WI38 (cell line): ENCODE measurements around the gene SCMH1.
"Not testable (repeated sequence)": the region's sequence is repeated elsewhere in the genome, so short reads cannot be mapped to it uniquely, and the experiment has no call there.

ENCODE experiments used
- H3K4me3 ChIP-seq: 2 replicates; pipeline ENCODE4 v1.5.1; 2011; ENCODE audit warnings: low read depth, mild to moderate bottlenecking, control low read depth, low read length
- CTCF ChIP-seq: IDR thresholded peaks from 2 replicates; pipeline ENCODE4 v1.5.1; 2012; ENCODE audit warnings: low read depth, mild to moderate bottlenecking, control low read depth, low read length

SCMH1 gene

GRCh38 chr1:41122148-41122547 is 120.0 kb downstream of the SCMH1 start:
- TF ChIP-seq CTCF = no peak
- no peak overlapping the region for H3K4me3 ChIP-seq

- TF ChIP-seq CTCF = no peak
- no peak overlapping the region for H3K4me3 ChIP-seq
Measured at GRCh38 chr1:41118645-41119044, 123.5 kb downstream of the SCMH1 start.

GRCh38 chr1:41117241-41117640 is 124.9 kb downstream of the SCMH1 start:
- not testable (repeated sequence) for H3K4me3 ChIP-seq

GRCh38 chr1:41110736-41111135 is 131.4 kb downstream of the SCMH1 start:
- H3K4me3 ChIP-seq = no peak overlapping the region
- no peak for TF ChIP-seq CTCF

- no peak for TF ChIP-seq CTCF
- no peak overlapping the region for H3K4me3 ChIP-seq
Measured at GRCh38 chr1:41110286-41110685, 131.8 kb downstream of the SCMH1 start.

GRCh38 chr1:41109310-41110197 is 132.6 kb downstream of the SCMH1 start:
- TF ChIP-seq CTCF = no peak
- no peak overlapping the region for H3K4me3 ChIP-seq

- TF ChIP-seq CTCF = no peak
- no peak overlapping the region for H3K4me3 ChIP-seq
Measured at GRCh38 chr1:41108696-41109275, 133.3 kb downstream of the SCMH1 start.
